Measurements from ENCODE around the gene EXOC4. TPM values are rescaled to one million over a fixed set of nuclear protein-coding genes. Genes with fewer than 3 reads are reported as not detected.
"Not testable (repeated sequence)": the region's sequence is repeated elsewhere in the genome, so short reads cannot be mapped to it uniquely, and the experiment has no call there.

EXOC4 gene
- total RNA-seq, 1 experiment from 2014 or later: 71.0 TPM

DNA sequence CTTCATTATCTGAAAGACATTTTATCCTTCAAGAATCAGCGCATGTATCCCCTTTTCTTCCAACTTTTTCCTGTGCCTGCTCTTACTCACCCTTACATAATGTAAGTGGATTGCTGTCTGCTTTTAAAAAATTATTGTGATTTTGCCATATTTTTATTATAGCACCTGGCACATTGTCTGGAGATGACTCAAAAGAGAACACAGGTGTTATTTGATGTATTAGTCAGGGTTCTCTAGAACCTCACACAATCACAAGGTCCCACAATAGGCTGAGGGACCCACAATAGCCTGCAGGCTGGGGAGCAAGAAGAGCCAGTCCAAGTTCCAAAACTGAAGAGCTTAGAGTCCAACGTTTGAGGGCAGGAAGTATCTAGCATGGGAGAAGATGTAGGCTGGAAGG is 390.0 kb downstream of the EXOC4 start:
- no peak for DNase-seq (ENCODE audit: low read depth, low spot score)
- Histone ChIP-seq H3K27me3 (ENCODE audit: control insufficient read depth, insufficient read depth, low read length) (no peaks in the 10 kb centered on the region), H3K4me1 (ENCODE audit: control insufficient read depth, insufficient read depth, low read length) (no peaks in the 10 kb centered on the region), H3K27ac (ENCODE audit: low read length) (no peak overlapping the region), H3K9me3 (ENCODE audit: control insufficient read depth, insufficient read depth, low read depth, low read length) (no peaks in the 10 kb centered on the region), H3K36me3 (ENCODE audit: control insufficient read depth, insufficient read depth, low read length) (no peaks in the 10 kb centered on the region), H3K4me3 (ENCODE audit: low read depth in 2 of 2, low read length in 2 of 2) (no peak overlapping the region)
- TF ChIP-seq POLR2AphosphoS5 (IDR thresholded peaks at IDR 0.05; ENCODE audit: low read depth, low read length) (no peak), SIN3A (IDR thresholded peaks at IDR 0.05; ENCODE audit: borderline replicate concordance, insufficient read depth, low read depth, low read length) (no peak), TCF7L2 (IDR thresholded peaks at IDR 0.05; ENCODE audit: low read depth, low read length) (no peak)
- TF ChIP-seq, protein P1, sequence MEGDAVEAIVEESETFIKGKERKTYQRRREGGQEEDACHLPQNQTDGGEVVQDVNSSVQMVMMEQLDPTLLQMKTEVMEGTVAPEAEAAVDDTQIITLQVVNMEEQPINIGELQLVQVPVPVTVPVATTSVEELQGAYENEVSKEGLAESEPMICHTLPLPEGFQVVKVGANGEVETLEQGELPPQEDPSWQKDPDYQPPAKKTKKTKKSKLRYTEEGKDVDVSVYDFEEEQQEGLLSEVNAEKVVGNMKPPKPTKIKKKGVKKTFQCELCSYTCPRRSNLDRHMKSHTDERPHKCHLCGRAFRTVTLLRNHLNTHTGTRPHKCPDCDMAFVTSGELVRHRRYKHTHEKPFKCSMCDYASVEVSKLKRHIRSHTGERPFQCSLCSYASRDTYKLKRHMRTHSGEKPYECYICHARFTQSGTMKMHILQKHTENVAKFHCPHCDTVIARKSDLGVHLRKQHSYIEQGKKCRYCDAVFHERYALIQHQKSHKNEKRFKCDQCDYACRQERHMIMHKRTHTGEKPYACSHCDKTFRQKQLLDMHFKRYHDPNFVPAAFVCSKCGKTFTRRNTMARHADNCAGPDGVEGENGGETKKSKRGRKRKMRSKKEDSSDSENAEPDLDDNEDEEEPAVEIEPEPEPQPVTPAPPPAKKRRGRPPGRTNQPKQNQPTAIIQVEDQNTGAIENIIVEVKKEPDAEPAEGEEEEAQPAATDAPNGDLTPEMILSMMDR (IDR thresholded peaks at IDR 0.05): no peak
- TF ChIP-seq, protein P2, sequence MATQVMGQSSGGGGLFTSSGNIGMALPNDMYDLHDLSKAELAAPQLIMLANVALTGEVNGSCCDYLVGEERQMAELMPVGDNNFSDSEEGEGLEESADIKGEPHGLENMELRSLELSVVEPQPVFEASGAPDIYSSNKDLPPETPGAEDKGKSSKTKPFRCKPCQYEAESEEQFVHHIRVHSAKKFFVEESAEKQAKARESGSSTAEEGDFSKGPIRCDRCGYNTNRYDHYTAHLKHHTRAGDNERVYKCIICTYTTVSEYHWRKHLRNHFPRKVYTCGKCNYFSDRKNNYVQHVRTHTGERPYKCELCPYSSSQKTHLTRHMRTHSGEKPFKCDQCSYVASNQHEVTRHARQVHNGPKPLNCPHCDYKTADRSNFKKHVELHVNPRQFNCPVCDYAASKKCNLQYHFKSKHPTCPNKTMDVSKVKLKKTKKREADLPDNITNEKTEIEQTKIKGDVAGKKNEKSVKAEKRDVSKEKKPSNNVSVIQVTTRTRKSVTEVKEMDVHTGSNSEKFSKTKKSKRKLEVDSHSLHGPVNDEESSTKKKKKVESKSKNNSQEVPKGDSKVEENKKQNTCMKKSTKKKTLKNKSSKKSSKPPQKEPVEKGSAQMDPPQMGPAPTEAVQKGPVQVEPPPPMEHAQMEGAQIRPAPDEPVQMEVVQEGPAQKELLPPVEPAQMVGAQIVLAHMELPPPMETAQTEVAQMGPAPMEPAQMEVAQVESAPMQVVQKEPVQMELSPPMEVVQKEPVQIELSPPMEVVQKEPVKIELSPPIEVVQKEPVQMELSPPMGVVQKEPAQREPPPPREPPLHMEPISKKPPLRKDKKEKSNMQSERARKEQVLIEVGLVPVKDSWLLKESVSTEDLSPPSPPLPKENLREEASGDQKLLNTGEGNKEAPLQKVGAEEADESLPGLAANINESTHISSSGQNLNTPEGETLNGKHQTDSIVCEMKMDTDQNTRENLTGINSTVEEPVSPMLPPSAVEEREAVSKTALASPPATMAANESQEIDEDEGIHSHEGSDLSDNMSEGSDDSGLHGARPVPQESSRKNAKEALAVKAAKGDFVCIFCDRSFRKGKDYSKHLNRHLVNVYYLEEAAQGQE (IDR thresholded peaks at IDR 0.05; ENCODE audit: insufficient read depth in 1 of 2, low read depth in 2 of 2, low read length in 1 of 2): no peak
- intact Hi-C loops (cut with micrococcal nuclease; ENCODE audit: unreplicated experiment): no loop called here
- ChIA-PET POLR2A (no interaction called here), CTCF (no interaction called here)
- ATAC-seq: no peak
- in situ Hi-C loops (cut with HindIII; ENCODE audit: low pct_unique_long_range_greater_than_20kb, low sequenced_read_pairs): no loop called here
- no TSS peak for BruUV-seq (replicated peaks)

GRCh38 chr7:133643652-133644051 is 390.8 kb downstream of the EXOC4 start:
- H3K4me1 ChIP-seq (ENCODE audit: control insufficient read depth, insufficient read depth, low read length); H3K4me3 ChIP-seq (ENCODE audit: low read depth in 2 of 2, low read length in 2 of 2); CTCF ChIA-PET; in situ Hi-C loops (cut with HindIII; ENCODE audit: low pct_unique_long_range_greater_than_20kb, low sequenced_read_pairs); H3K9me3 ChIP-seq (ENCODE audit: control insufficient read depth, insufficient read depth, low read depth, low read length); DNase-seq (ENCODE audit: low read depth, low spot score); ATAC-seq; intact Hi-C loops (cut with micrococcal nuclease; ENCODE audit: unreplicated experiment); H3K27me3 ChIP-seq (ENCODE audit: control insufficient read depth, insufficient read depth, low read length); BruUV-seq (replicated peaks); H3K36me3 ChIP-seq (ENCODE audit: control insufficient read depth, insufficient read depth, low read length); POLR2A ChIA-PET; H3K27ac ChIP-seq (ENCODE audit: low read length): not testable (repeated sequence)

- DNase-seq (ENCODE audit: low read depth, low spot score): no peak
- no peak overlapping the region for H3K27ac ChIP-seq (ENCODE audit: low read length)
- ChIA-PET CTCF (interaction anchor here (0.6 kb wide), 1 partner anchor 14 kb away, joined by 3 read pairs; no protein-coding TSS in a partner anchor), POLR2A (no interaction called here)
- H3K9me3 ChIP-seq (ENCODE audit: control insufficient read depth, insufficient read depth, low read depth, low read length): no peaks in the 10 kb centered on the region
- no peak overlapping the region for H3K4me3 ChIP-seq (ENCODE audit: low read depth in 2 of 2, low read length in 2 of 2)
- H3K27me3 ChIP-seq (ENCODE audit: control insufficient read depth, insufficient read depth, low read length): no peaks in the 10 kb centered on the region
- intact Hi-C loops (cut with micrococcal nuclease; ENCODE audit: unreplicated experiment) (no loop called here), in situ Hi-C loops (cut with HindIII; ENCODE audit: low pct_unique_long_range_greater_than_20kb, low sequenced_read_pairs) (no loop called here)
- H3K36me3 ChIP-seq (ENCODE audit: control insufficient read depth, insufficient read depth, low read length): no peaks in the 10 kb centered on the region
- ATAC-seq: no peak
- no peaks in the 10 kb centered on the region for H3K4me1 ChIP-seq (ENCODE audit: control insufficient read depth, insufficient read depth, low read length)
- BruUV-seq (replicated peaks): no TSS peak
- TF ChIP-seq POLR2AphosphoS5 (IDR thresholded peaks at IDR 0.05; ENCODE audit: low read depth, low read length): no peak
- TF ChIP-seq, protein P2 (IDR thresholded peaks at IDR 0.05; ENCODE audit: insufficient read depth in 1 of 2, low read depth in 2 of 2, low read length in 1 of 2): no peak
- TF ChIP-seq SIN3A (IDR thresholded peaks at IDR 0.05; ENCODE audit: borderline replicate concordance, insufficient read depth, low read depth, low read length): no peak
- no peak for TF ChIP-seq TCF7L2 (IDR thresholded peaks at IDR 0.05; ENCODE audit: low read depth, low read length)
- TF ChIP-seq, protein P1 (IDR thresholded peaks at IDR 0.05): no peak
These were observed 393.1 kb downstream of the EXOC4 start for GRCh38 chr7:133645884-133646391.

Measured in Panc1 (cell line).